T-cell (primary cell): ENCODE data around the gene PRDX2. TPM values are rescaled to one million over a fixed set of nuclear protein-coding genes. Genes with fewer than 3 reads are reported as not detected.

Experiments
- ATAC-seq, 4 experiments: fragments of 200-7000 bp in 3 of 4; fragments of 150-1000 bp in 1 of 4; cut with Tn5 transposase; replicated peaks in 1 of 4; 1 replicate in 3 of 4; 2 replicates in 1 of 4; pipeline ENCODE4 v1.10.0; 2021; ENCODE audit warnings: moderate library complexity in 3 of 4, mild to moderate bottlenecking in 2 of 4, moderate number of reproducible peaks in 1 of 4
- CTCF ChIA-PET, 2 donors: fragments of 300-600 bp; sonication (Branson Sonifier 250); formaldehyde crosslinking; loops; one replicate each; lab custom pipeline; 2022; ENCODE audit warnings: antibody characterized with exemption in 2 of 2; lab: Charles Lee
- POLR2A ChIA-PET, 2 donors: fragments of 300-600 bp; sonication (Branson Sonifier 250); formaldehyde crosslinking; loops; one replicate each; lab custom pipeline; 2022; ENCODE audit warnings: antibody characterized with exemption in 2 of 2; lab: Charles Lee
- DNase-seq, 35 experiments: peaks; one replicate each; pipeline versions ENCODE4 v3.0.0 to v3.0.0-alpha.2; 2013 to 2023
- H3K27ac ChIP-seq: one replicate; pipeline ENCODE4 v1.5.1; 2013; ENCODE audit warnings: low read length
- H3K27me3 ChIP-seq, 2 experiments: replicated peaks in 1 of 2; 1 replicate in 1 of 2; 2 replicates in 1 of 2; pipeline versions ENCODE4 v1.6.1 to v1.7.0; 2013; ENCODE audit warnings: low read length in 1 of 2, mixed read lengths in 1 of 2; ENCODE audit not compliant: control insufficient read depth in 2 of 2, insufficient read depth in 2 of 2; ENCODE audit errors: extremely low read depth in 1 of 2
- H3K36me3 ChIP-seq, 2 donors: 1 replicate in 1 of 2; 2 replicates in 1 of 2; pipeline versions ENCODE4 v1.6.1 to v1.7.0; 2013; ENCODE audit warnings: low read length in 1 of 2; ENCODE audit not compliant: control insufficient read depth in 2 of 2, insufficient read depth in 1 of 2; ENCODE audit errors: extremely low read depth in 1 of 2
- H3K4me1 ChIP-seq, 2 experiments: 1 replicate in 1 of 2; 2 replicates in 1 of 2; pipeline versions ENCODE4 v1.6.1 to v1.7.0; 2013; ENCODE audit warnings: low read length in 2 of 2, mixed read lengths in 1 of 2; ENCODE audit not compliant: insufficient read depth in 2 of 2, control insufficient read depth in 1 of 2; ENCODE audit errors: extremely low read depth in 1 of 2
- H3K4me3 ChIP-seq, 2 donors: 1 replicate in 1 of 2; 2 replicates in 1 of 2; pipeline versions ENCODE4 v1.5.1 to v1.7.0; 2013; ENCODE audit warnings: mild to moderate bottlenecking in 2 of 2, low read length in 1 of 2, moderate library complexity in 1 of 2; ENCODE audit not compliant: control insufficient read depth in 1 of 2; ENCODE audit errors: extremely low read depth in 1 of 2
- H3K9me3 ChIP-seq: 2 replicates; pipeline ENCODE4 v1.7.0; 2013
- H3K27ac Mint-ChIP-seq, 2 donors: one replicate each; pipeline ENCODE4 v1.8.0; 2020 to 2021; ENCODE audit warnings: mild to moderate bottlenecking in 2 of 2, mixed read lengths in 2 of 2
- H3K27me3 Mint-ChIP-seq, 2 donors: one replicate each; pipeline ENCODE4 v1.8.0; 2021 to 2022; ENCODE audit warnings: mixed read lengths in 2 of 2
- H3K36me3 Mint-ChIP-seq: one replicate; pipeline ENCODE4 v1.8.0; 2021; ENCODE audit warnings: mixed read lengths
- H3K4me1 Mint-ChIP-seq, 3 donors: one replicate each; pipeline ENCODE4 v1.8.0; 2020 to 2022; ENCODE audit warnings: mixed read lengths in 3 of 3, mild to moderate bottlenecking in 1 of 3
- H3K4me3 Mint-ChIP-seq, 3 donors: one replicate each; pipeline ENCODE4 v1.8.0; 2020 to 2022; ENCODE audit warnings: mild to moderate bottlenecking in 3 of 3, mixed read lengths in 3 of 3, moderate library complexity in 3 of 3
- H3K9me3 Mint-ChIP-seq, 3 donors: one replicate each; pipeline ENCODE4 v1.8.0; 2020 to 2022; ENCODE audit warnings: mixed read lengths in 3 of 3
- WGBS: methylation state at CpG from one replicate; pipeline ENCODE4 v1.1.5; 2013; ENCODE audit warnings: missing lambda C conversion rate; ENCODE audit not compliant: insufficient coverage; 5-methylcytosine and 5-hydroxymethylcytosine counted together
- total RNA-seq, 35 experiments: library from RNA in 6 of 35; stranded (reverse) in 6 of 35; fragments of 120-200 nt in 1 of 35; gene quantifications; one replicate each; pipeline versions ENCODE4 v1.2.1 to v1.2.4 and lab custom pipeline; 2013 to 2026

PRDX2 gene
- total RNA-seq, 5 donors from 2014 or later (not counting 1 experiment from before 2014, with no cell fraction given) = 94.5 to 150 (median 134) TPM

- Mint-ChIP-seq H3K9me3 (no peaks in the 10 kb centered on the region), H3K27me3 (no peaks in the 10 kb centered on the region), H3K4me1 (peaks cover 36 to 42% (median 37%) of the 10 kb centered on the region in 3 donors), H3K36me3 (peaks cover 3% of the 10 kb centered on the region), H3K4me3 (peak overlapping the region; percentile 71 to 92 (median 80)), H3K27ac (peak overlapping the region; percentile 92 to 97)
- Histone ChIP-seq H3K4me3 (no peak overlapping the region), H3K9me3 (no peaks in the 10 kb centered on the region), H3K27me3 (no peaks in the 10 kb centered on the region), H3K27ac (peak overlapping the region; percentile 98), H3K4me1 (peaks cover 27 to 43% of the 10 kb centered on the region in 2 experiments), H3K36me3 (peaks cover 0 to 15% of the 10 kb centered on the region in 2 donors)
- 90% methylated on average over 5 of the region's 9 CpGs for WGBS
- CTCF ChIA-PET = interaction anchor here (0.7 to 3.8 kb wide), 8 partner anchors 8 to 118 kb away, joined by 4 to 48 read pairs (median 6); no protein-coding TSS in a partner anchor
- DNase-seq = no peak
- POLR2A ChIA-PET = interaction anchor here (0.5 to 1.0 kb wide), 3 partner anchors 12 to 70 kb away, joined by 3 to 5 read pairs (median 3); no protein-coding TSS in a partner anchor
- ATAC-seq = no peak
These were observed 6.6 kb downstream of the PRDX2 start for GRCh38 chr19:12794971-12795381.

GRCh38 chr19:12794196-12794941, 7.2 kb downstream of the PRDX2 start:
- Mint-ChIP-seq H3K27ac (peak overlapping the region; percentile 92 to 97), H3K36me3 (peaks cover 3% of the 10 kb centered on the region), H3K4me3 (peak overlapping the region; percentile 71 to 92 (median 80)), H3K27me3 (no peaks in the 10 kb centered on the region), H3K4me1 (peaks cover 33 to 43% (median 33%) of the 10 kb centered on the region in 3 donors), H3K9me3 (no peaks in the 10 kb centered on the region)
- H3K27me3 ChIP-seq = no peaks in the 10 kb centered on the region
- peak in 1 of 4 experiments; percentile 0 for ATAC-seq
- no peaks in the 10 kb centered on the region for H3K9me3 ChIP-seq
- peaks cover 0 to 9% of the 10 kb centered on the region in 2 donors for H3K36me3 ChIP-seq
- 100% methylated on average over 2 of the region's 7 CpGs for WGBS
- peak in 4 of 35 experiments; percentile 17 to 54 (median 41) for DNase-seq
- peaks cover 27 to 43% of the 10 kb centered on the region in 2 experiments for H3K4me1 ChIP-seq
- peak overlapping the region; percentile 100 for H3K4me3 ChIP-seq
- H3K27ac ChIP-seq = peak overlapping the region; percentile 98
- ChIA-PET POLR2A (interaction anchor here (0.5 to 0.6 kb wide), 3 partner anchors 30 to 1576 kb away, joined by 5 to 9 read pairs (median 8); no protein-coding TSS in a partner anchor), CTCF (interaction anchor here in 1 of 2 donors (0.7 to 1.1 kb wide), 2 partner anchors 9 to 16 kb away, joined by 4 to 5 read pairs; no protein-coding TSS in a partner anchor)

GRCh38 chr19:12793290-12794195, 8.1 kb downstream of the PRDX2 start:
- Histone ChIP-seq H3K9me3 (no peaks in the 10 kb centered on the region), H3K27ac (peak overlapping the region; percentile 98), H3K36me3 (peaks cover 0 to 6% of the 10 kb centered on the region in 2 donors), H3K27me3 (no peaks in the 10 kb centered on the region), H3K4me1 (peaks cover 27 to 51% of the 10 kb centered on the region in 2 experiments), H3K4me3 (peak overlapping the region; percentile 100)
- DNase-seq = peak; percentile 86 to 98 (median 94)
- no peaks in the 10 kb centered on the region for H3K27me3 Mint-ChIP-seq
- ChIA-PET POLR2A (interaction anchor here (0.5 to 3.7 kb wide), 10 partner anchors 10 to 1577 kb away, joined by 4 to 45 read pairs (median 6); partner anchors contain the start of gene GET3 (in 1 of the 2)), CTCF (interaction anchor here (0.6 to 3.6 kb wide), 4 partner anchors 11 to 120 kb away, joined by 4 to 22 read pairs (median 12); partner anchors contain the start of gene HOOK2 (in 1 of the 2))
- H3K27ac Mint-ChIP-seq = peak overlapping the region; percentile 96 to 97
- peaks cover 3% of the 10 kb centered on the region for H3K36me3 Mint-ChIP-seq
- no peaks in the 10 kb centered on the region for H3K9me3 Mint-ChIP-seq
- H3K4me1 Mint-ChIP-seq = peaks cover 38 to 50% (median 41%) of the 10 kb centered on the region in 3 donors
- peak overlapping the region; percentile 92 for H3K4me3 Mint-ChIP-seq
- ATAC-seq = peak; percentile 45 to 57 (median 55)
- WGBS = under 1% methylated on average over 51 of the region's 81 CpGs

GRCh38 chr19:12792853-12793289, 8.7 kb downstream of the PRDX2 start:
- CTCF ChIA-PET = interaction anchor here in 1 of 2 donors (1.6 to 3.6 kb wide), 2 partner anchors 11 to 16 kb away, joined by 20 to 22 read pairs; partner anchors contain the start of gene HOOK2
- peaks cover 27 to 54% of the 10 kb centered on the region in 2 experiments for H3K4me1 ChIP-seq
- Mint-ChIP-seq H3K4me3 (peak overlapping the region; percentile 92), H3K4me1 (peaks cover 40 to 50% (median 46%) of the 10 kb centered on the region in 3 donors), H3K27ac (peak overlapping the region; percentile 96), H3K36me3 (peaks cover 3% of the 10 kb centered on the region), H3K27me3 (no peaks in the 10 kb centered on the region), H3K9me3 (no peaks in the 10 kb centered on the region)
- POLR2A ChIA-PET = interaction anchor here (0.5 to 3.7 kb wide), 9 partner anchors 10 to 1054 kb away, joined by 4 to 45 read pairs (median 5); partner anchors contain the start of gene GET3 (in 1 of the 2)
- H3K36me3 ChIP-seq = peaks cover 0 to 6% of the 10 kb centered on the region in 2 donors
- H3K27ac ChIP-seq = peak overlapping the region; percentile 98
- no peaks in the 10 kb centered on the region for H3K27me3 ChIP-seq
- H3K9me3 ChIP-seq = no peaks in the 10 kb centered on the region
- peak overlapping the region; percentile 100 for H3K4me3 ChIP-seq
- ATAC-seq (no peak), DNase-seq (peak in 17 of 35 experiments; percentile 36 to 65 (median 54))
- 0% methylated on average over 3 of the region's 22 CpGs for WGBS

GRCh38 chr19:12792051-12792852, 9.3 kb downstream of the PRDX2 start:
- H3K9me3 ChIP-seq = no peaks in the 10 kb centered on the region
- under 1% methylated on average over 81 of the region's 84 CpGs for WGBS
- Mint-ChIP-seq H3K27me3 (no peaks in the 10 kb centered on the region), H3K4me3 (peak overlapping the region; percentile 92), H3K9me3 (no peaks in the 10 kb centered on the region), H3K36me3 (peaks cover 3% of the 10 kb centered on the region), H3K27ac (peak overlapping the region; percentile 96), H3K4me1 (peaks cover 41 to 50% (median 46%) of the 10 kb centered on the region in 3 donors)
- H3K27me3 ChIP-seq = no peaks in the 10 kb centered on the region
- ATAC-seq (peak in 2 of 4 experiments; percentile 4 to 5), DNase-seq (peak; percentile 56 to 81 (median 71))
- H3K27ac ChIP-seq = peak overlapping the region; percentile 98
- H3K4me3 ChIP-seq = peak overlapping the region; percentile 100
- peaks cover 0 to 6% of the 10 kb centered on the region in 2 donors for H3K36me3 ChIP-seq
- CTCF ChIA-PET = interaction anchor here in 1 of 2 donors (0.9 to 3.6 kb wide), 4 partner anchors 10 to 26 kb away, joined by 3 to 22 read pairs (median 14); partner anchors contain the start of gene HOOK2
- POLR2A ChIA-PET = interaction anchor here (0.5 to 3.7 kb wide), 15 partner anchors 8 to 1054 kb away, joined by 3 to 45 read pairs (median 4); partner anchors contain the start of genes GET3 (in 1 of the 2) and RNASEH2A (in 1 of the 2)
- peaks cover 27 to 54% of the 10 kb centered on the region in 2 experiments for H3K4me1 ChIP-seq
